ENCODE measurements around the gene MAP4K1.
"Not testable (repeated sequence)": the region's sequence is repeated elsewhere in the genome, so short reads cannot be mapped to it uniquely, and the experiment has no call there.

MAP4K1 gene

DNA sequence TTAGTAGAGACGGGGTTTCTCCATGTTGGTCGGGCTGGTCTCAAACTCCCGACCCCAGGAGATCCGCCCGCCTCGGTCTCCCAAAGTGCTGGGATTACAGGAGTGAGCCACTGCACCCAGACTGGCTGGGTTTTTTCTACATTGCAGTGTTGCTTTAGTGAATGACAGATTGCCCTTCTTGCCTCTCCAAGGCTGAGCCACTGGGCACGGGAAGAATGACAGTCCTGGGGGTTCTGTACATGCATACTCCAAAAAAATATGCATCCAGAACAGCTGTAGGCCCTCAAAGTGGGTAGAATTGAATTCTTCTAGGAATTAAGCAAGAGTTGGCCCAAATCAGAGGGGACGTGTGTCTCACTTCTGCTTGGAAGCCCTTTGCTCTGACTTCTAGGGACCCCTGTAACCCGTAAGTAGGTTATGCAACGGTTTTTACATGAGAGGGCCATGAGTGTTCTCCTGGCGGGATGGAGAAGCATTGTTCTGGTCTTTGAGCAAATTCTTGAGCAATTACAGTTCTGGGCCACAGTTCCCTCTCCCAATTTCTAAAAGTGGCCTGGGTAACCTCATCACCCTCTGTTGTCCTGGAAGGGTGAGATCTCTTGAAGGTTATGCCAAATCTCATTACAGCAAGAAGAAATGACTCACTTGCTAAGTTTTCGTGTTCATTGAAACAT is 33.3 kb upstream of the MAP4K1 start:
- no peak for DNase-seq (ENCODE audit: low read depth in 2 of 2)

GRCh38 chr19:38650172-38650775 is 32.5 kb upstream of the MAP4K1 start:
- no peak for DNase-seq (ENCODE audit: low read depth in 2 of 2)

DNA sequence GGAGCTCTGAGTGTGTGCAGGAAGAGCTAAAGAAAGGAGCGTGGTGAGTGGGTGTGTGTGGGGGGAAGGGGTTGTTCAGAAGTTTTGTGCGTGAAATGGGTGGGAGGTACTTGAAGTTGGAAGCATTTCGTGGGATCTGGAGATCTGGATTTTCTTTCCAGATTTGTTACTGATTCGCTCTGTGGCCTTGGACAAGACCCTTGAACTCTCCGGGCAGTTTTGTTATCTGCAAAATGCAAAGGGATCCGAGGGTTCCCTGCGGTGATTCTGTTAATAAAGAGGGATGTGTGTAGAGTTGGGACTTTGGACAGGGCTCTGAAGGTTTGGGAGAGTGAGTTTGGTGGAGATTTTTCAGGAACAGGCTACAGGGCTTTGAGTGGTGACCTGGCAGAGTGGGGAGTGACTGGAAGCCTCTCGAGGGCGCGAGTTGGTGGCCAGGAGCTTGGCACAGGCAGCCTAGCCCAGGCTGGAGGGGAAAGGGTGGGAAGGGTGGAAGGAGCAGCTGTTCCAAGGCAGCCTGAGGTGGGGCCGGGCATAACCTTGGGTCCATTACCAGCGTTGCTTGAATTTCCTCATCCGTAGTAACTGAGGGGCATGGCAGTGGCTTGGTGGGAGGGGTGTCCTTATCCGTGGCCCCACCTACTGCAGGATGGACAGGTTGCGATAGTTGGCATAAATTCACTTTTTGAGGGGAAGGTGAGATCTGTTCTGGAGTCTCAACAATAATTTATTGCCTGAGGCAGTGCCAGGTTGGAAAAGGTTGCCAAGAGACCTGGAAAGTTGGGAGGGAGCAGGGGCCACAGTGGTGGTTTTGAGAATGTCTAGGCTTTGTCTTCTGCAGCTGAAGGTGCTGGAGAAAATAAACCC is 31.8 kb upstream of the MAP4K1 start:
- DNase-seq (ENCODE audit: low read depth in 2 of 2) = no peak

GRCh38 chr19:38648769-38649304 is 31.1 kb upstream of the MAP4K1 start:
- no peak for DNase-seq (ENCODE audit: low read depth in 2 of 2)

- DNase-seq (ENCODE audit: low read depth in 2 of 2) = no peak
Measured at GRCh38 chr19:38647966-38648768, 30.4 kb upstream of the MAP4K1 start.

DNA sequence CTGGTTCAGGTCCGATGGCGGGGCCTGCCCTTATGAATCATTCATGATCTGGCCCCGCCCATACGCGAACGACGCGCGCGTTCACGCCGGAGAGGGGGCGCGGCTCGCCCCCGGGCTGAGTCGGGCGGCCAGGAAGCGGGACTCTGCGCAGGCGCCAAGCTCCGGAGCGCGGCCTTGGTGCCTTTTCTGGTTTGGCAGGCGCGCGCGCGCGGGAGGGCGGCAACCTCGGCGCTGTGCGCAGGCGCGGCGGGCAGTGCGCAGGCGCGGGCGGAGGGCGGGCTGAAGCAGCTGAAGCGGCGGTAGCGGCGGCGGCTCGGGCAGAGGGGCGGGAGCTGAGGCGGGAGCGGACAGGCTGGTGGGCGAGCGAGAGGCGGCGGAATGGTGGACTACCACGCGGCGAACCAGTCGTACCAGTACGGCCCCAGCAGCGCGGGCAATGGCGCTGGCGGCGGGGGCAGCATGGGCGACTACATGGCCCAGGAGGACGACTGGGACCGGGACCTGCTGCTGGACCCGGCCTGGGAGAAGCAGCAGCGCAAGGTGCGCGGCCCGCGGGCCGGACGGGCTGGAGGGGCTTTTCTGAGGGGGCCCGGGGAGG is 29.7 kb upstream of the MAP4K1 start, which contains the start of gene ACTN4:
Gene ACTN4, plus strand, starts transcription at position 282 of the 598 bp plus-strand sequence. Its CDS starts 97 bp downstream, at position 379.
- peak; percentile 100 for DNase-seq (ENCODE audit: low read depth in 2 of 2)

DNA sequence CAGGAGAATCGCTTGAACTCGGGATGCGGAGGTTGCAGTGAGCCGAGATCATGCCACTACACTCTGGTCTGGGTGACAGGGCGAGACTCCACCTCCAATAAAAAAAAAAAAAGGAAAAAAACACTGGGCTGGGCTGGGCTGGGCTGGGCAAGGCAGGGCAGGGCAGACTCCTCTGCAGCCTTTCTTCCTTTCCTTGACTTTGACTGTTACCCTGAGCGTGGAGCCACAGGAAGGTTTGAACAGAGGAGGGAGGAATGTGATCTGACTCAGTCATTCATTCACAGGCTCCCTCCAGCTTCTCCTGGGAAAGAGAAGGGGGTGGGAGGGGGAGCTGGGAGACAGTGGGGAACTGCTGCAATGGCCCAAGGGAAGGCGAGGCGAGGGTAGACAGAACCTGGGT is 27.0 kb upstream of the MAP4K1 start:
- no peak for DNase-seq (ENCODE audit: low read depth in 2 of 2)

- DNase-seq (ENCODE audit: low read depth in 2 of 2) = no peak
Measured at GRCh38 chr19:38642176-38642575, 24.4 kb upstream of the MAP4K1 start.

DNA sequence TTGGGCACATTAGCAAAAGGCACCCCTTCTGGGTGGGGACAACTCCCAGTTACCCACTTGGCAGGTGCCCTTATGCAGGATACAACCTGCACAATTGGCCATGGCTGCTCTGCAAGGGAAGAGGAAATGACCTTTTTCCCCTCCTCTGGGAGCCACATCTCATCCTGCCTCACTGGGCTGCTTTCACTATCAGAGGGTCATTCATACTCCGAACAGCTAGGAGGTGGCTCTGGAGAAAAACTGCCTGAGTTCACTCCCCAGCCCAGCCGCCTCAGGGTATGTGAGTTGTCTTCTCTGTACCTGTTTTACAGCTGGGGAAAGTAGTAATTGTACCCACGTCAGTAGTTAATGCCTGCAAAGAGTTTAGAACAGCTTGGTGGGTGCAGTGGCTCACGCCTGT is 22.6 kb upstream of the MAP4K1 start:
- DNase-seq (ENCODE audit: low read depth in 2 of 2) = no peak

DNA sequence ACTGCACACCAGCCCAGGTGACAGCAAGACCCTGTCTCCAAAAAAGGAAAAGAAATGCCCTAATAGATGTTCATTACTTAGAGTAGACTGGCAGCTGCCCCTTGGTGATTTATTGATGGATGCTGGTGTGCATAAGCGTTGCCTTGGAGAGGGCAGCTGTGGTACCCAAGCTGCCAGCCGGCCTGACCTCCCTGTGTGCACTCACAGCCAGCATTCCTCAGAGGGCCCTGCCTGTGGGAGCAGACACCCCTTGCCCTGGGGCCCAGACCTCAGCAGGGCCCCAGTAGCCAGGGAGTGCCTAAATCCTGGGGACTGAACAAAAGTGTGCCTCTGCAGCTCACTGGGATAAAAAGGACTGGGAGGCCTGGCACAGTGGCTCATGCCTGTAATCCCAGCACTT is 21.9 kb upstream of the MAP4K1 start:
- no peak for DNase-seq (ENCODE audit: low read depth in 2 of 2)

- DNase-seq (ENCODE audit: low read depth in 2 of 2) = no peak
Measured at GRCh38 chr19:38638461-38638860, 20.7 kb upstream of the MAP4K1 start.

- no peak for DNase-seq (ENCODE audit: low read depth in 2 of 2)
Measured at GRCh38 chr19:38635483-38636399, 18.0 kb upstream of the MAP4K1 start.

GRCh38 chr19:38634757-38635482 is 17.2 kb upstream of the MAP4K1 start:
- peak; percentile 50 to 53 for DNase-seq (ENCODE audit: low read depth in 2 of 2)

DNA sequence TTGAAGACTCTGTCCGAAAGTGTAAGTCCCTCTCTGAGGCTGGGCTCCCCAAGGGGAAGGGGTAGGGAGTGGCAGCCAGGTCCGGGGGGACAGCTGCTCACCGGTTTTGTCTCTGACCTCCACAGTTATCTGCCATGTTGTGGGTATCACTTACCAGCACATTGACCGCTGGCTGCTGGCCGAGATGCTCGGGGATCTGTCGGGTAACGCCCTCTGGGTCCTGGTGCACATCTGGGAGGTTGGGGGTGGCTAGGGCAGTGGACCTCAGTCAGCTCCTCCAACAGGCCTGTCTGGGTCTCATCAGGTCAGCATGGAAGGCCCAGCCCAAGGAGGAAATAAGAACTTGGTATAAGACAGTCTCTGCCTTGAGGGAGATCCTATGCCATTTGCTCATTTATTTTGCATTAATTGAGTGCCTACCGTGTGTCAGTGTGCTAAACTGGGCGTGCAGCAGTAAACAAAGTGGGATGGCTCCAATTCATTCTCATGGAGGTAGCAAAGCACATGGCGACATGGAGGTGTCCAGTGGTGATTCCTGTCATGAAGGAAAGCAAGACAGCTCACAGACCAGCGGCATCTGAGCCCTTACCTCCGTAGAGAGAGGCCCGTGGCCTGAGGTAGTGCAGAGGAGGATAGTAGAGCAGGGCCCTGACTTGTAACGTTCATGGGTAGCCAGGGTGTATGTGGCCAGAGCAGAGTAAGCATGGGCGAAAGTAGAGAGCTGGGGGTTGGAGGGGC is 14.9 kb upstream of the MAP4K1 start:
- DNase-seq (ENCODE audit: low read depth in 2 of 2) = no peak

- not testable (repeated sequence) for DNase-seq (ENCODE audit: low read depth in 2 of 2)
Measured at GRCh38 chr19:38631811-38632475, 14.2 kb upstream of the MAP4K1 start.

GRCh38 chr19:38631301-38631700 is 13.5 kb upstream of the MAP4K1 start:
- DNase-seq (ENCODE audit: low read depth in 2 of 2) = not testable (repeated sequence)

GRCh38 chr19:38629568-38629967 is 11.8 kb upstream of the MAP4K1 start:
- DNase-seq (ENCODE audit: low read depth in 2 of 2) = no peak

GRCh38 chr19:38626401-38626800 is 8.6 kb upstream of the MAP4K1 start:
- no peak for DNase-seq (ENCODE audit: low read depth in 2 of 2)
